GM21528 (cell line): Measurements from ENCODE around the gene FREY1.

Experiments used
- ATAC-seq: cut with Tn5 transposase; IDR thresholded peaks from one replicate; pipeline ENCODE4 v1.9.1; 2021; ENCODE audit warnings: mild to moderate bottlenecking, moderate library complexity; ENCODE audit not compliant: unreplicated experiment, low FRiP score

The FREY1 gene

GRCh38 chr11:45929486-45930030 lies 22.5 kb upstream of the FREY1 start:
- peak; percentile 15 for ATAC-seq

GRCh38 chr11:45928535-45929215 lies 21.6 kb upstream of the FREY1 start:
- no peak for ATAC-seq

- no peak for ATAC-seq
Measured at GRCh38 chr11:45927684-45928413, 20.8 kb upstream of the FREY1 start.

GRCh38 chr11:45927332-45927683 lies 20.2 kb upstream of the FREY1 start:
- no peak for ATAC-seq

GRCh38 chr11:45926536-45927331 lies 19.7 kb upstream of the FREY1 start:
- no peak for ATAC-seq

GRCh38 chr11:45926001-45926401 lies 18.9 kb upstream of the FREY1 start:
- ATAC-seq, result no peak

- ATAC-seq, result no peak
Measured at GRCh38 chr11:45925550-45925949, 18.5 kb upstream of the FREY1 start.

- no peak for ATAC-seq
Measured at GRCh38 chr11:45924927-45925326, 17.9 kb upstream of the FREY1 start.

GRCh38 chr11:45924036-45924915 lies 17.2 kb upstream of the FREY1 start:
- ATAC-seq, result no peak

GRCh38 chr11:45922425-45923082 lies 15.5 kb upstream of the FREY1 start, which contains the start of gene LARGE2:
Gene LARGE2 (plus strand): TSS chr11:45922656. CDS start chr11:45922883, 227 bp downstream.
- no peak for ATAC-seq

- no peak for ATAC-seq
Measured at GRCh38 chr11:45921561-45922424, 14.7 kb upstream of the FREY1 start.

- no peak for ATAC-seq
Measured at GRCh38 chr11:45920531-45921477, 13.7 kb upstream of the FREY1 start.

GRCh38 chr11:45919806-45920530 lies 12.9 kb upstream of the FREY1 start:
- ATAC-seq, result no peak

- no peak for ATAC-seq
Measured at GRCh38 chr11:45918962-45919675, 12.0 kb upstream of the FREY1 start.

- ATAC-seq, result peak; percentile 40
Measured at GRCh38 chr11:45918331-45918941, 11.4 kb upstream of the FREY1 start.
